Glomerular visceral epithelial cell (primary cell): Measurements from ENCODE around the gene ZNF101.
"Not testable (repeated sequence)": the region's sequence is repeated elsewhere in the genome, so short reads cannot be mapped to it uniquely, and the experiment has no call there.

ENCODE experiments used
- DNase-seq: peaks from one replicate; pipeline ENCODE4 v3.0.0-alpha.2; 2016; ENCODE audit errors: extremely low spot score

The ZNF101 gene

DNA sequence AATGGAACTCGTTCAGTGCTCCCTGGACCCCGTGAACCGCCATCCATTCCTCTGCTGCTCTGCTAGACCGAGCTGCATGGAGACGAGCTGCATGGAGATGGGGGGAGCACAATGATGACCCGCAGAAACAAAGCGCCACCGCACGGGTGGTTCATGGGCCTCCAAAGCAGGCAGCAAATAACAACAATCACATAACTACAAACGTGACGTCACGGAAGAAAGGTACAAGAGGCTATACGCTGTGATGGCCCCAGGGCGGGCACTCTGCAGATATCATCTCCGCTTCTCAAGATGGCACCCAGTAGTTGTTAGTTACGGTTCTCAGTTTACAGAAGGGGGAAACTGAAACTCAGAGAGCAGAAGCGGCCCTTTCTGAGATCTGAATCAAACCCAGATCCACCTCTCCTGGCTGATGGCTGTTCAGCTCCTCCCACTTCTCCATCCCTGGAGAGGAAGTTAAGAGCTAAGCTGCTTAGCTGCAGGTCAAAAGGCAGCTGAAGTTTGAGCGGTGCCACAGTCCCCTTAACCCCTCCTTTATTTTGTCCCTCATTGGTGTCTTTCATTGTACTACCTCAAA lies 6.9 kb upstream of the ZNF101 start:
- no peak for DNase-seq

DNA sequence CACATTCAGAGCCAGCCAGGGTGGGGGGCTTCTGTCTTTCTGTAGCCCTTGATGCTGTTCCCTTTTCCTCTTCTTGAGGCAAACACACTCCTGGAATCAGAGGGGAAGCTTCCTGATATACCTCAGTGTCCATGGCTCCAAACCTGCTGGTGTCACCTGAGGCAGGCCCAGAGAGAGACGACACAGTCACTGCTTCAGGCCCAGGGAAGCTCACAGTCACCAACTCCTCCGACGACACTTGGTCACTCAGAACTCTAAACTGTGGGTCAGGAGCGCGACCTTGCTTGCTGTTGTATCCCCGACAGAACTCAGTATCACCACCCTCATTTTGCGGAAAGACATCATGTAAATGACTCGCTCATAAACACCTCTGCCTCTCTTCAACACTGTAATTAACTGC lies 6.3 kb upstream of the ZNF101 start:
- DNase-seq: no peak

DNA sequence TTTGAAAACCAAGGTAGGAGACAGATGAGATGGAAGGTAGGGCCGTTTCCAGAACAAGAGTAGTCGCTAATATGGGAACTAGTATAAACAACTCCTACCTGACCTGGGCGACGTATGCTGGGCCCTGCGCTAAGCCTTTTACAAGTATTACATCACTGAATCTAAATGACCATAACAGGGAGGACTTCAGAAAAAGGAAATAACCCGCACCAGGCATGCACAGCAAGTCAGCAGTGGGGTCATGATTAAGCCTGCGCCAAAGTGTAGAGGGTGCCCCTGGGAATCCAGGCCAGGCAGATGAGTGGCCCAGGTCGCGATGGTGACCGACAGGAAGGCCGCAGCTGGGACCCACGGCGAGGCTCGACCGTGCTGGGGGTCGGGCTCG lies 5.8 kb upstream of the ZNF101 start:
- no peak for DNase-seq

DNA sequence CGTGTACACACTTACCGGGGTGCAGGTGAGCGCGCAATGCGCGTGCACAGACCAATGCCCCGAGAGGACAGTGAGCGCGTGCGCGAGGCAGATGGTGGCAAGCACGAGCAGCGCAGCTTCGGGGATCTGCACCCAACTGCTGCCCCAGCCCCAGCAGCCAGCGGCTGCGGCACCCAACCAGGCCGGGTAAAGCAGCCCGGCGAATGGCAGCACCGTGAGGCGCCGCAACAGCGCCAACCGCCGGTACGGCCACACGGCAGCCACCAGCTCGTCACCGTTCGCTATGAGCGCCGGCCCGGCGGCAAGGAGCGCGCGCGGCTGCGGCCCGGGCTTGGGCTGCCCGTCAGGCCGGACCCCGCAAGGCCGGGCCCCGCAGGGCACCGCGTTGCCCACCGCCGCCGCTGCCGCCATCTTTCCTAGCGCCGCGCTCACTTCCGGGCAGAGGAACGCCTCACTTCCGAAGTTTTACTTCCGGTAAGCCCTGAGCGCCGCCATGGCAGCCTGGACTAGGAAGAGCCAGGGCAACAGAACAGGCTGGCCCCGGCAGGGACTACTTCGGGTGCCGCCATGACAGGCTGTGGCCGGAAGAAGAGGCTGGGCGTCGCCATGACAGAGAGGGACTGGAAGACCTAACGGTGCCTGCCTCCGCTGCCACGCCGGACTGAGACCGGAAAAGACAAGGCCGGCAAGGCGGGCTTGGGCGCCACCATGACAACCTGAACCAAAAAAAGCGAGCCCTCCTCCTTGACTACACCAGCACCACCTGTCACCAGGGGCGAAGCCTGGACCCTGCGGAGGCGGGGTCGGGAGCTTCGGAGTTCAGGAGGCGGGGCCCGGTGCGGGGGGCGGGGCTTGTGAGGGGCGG lies 5.2 kb upstream of the ZNF101 start, which contains the start of gene ATP13A1:
Gene ATP13A1, minus strand, starts transcription at position 421 of the 865 bp plus-strand sequence. Its CDS starts 10 bp downstream, at position 411.
- peak; percentile 97 for DNase-seq

DNA sequence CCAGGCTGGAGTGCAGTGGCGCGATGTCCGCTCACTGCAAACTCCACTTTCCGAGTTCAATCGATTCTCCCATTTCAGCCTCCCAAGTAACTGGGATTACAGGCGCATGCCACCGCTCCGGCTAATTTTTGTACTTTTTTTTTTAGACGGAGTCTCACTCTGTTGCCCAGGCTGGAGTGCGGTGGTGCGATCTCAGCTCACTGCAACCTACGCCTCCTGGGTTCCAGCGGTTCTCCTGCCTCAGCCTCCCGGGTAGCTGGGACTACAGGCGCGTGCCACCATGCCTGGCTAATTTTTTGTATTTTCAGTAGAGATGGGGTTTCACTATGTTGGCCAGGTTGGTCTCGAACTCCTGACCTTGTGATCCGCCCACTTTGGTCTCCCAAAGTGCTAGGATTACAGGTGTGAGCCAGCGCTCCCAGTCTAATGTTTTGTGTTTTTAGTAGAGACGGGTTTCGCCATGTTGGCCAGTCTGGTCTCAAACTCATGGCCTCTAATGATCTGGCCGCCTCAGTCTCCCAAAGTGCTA lies 3.2 kb upstream of the ZNF101 start:
- DNase-seq: not testable (repeated sequence)

DNA sequence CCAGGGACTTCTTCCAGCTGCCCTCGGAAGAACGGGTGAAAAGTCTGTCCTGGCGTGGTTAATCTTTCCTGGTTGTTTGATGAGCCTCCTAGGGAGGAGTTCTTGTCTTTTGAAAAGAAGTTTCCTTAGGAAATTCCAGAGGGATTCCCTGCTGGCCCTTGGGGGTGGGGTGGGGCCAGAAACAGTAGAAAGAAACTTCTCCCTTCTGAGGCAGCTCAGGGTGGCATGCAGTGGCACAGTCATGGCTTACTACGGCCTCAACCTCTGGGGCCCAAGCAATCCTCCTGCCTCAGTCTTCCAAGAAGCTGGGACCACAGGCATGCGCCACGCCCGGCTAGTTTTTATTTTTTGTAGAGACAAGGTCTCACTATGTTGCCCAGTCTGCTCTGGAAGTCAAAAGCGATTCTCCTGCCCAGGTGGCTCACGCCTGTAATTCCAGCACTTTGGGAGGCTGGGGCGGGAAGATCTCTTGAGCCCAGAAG lies 1.5 kb downstream of the ZNF101 start:
- DNase-seq: no peak

DNA sequence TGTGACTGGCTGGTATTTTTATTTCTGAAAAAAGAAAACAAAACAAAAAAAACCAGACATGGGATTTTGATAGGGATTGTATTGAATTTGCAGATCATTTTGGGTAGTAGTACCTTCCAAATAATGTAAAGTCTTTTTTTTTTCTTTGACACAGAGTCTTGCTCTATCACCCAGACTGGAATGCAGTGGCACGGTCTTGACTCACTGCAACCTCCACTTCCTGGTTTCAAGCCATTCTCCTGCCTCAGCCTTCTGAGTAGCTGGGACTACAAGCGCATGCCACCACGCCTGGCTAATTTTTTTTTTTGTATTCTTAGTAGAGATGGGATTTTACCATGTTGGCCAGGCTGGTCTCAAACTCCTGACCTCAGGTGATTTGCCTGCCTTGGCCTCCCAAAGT lies 4.2 kb downstream of the ZNF101 start:
- no peak for DNase-seq

- no peak for DNase-seq
Observed at GRCh38 chr19:19674315-19674714, 5.7 kb downstream of the ZNF101 start.

DNA sequence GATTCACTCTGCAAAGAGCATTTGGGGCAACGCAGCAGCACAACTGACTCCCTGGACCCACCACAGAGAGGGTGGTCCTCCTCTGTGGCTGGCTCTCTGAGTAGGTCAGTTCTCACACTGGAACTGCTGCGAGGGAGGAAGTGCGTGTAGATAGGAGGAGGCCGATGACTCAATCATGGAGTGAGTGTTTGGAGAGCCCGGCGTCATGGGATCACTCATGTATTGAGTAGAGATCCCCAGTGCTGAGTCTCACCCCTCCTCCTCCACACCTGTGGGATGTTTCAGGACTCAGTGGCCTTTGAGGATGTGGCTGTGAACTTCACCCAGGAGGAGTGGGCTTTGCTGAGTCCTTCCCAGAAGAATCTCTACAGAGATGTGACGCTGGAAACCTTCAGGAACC lies 8.9 kb downstream of the ZNF101 start:
- DNase-seq: no peak

GRCh38 chr19:19679176-19680073 lies 10.8 kb downstream of the ZNF101 start:
- no peak for DNase-seq

DNA sequence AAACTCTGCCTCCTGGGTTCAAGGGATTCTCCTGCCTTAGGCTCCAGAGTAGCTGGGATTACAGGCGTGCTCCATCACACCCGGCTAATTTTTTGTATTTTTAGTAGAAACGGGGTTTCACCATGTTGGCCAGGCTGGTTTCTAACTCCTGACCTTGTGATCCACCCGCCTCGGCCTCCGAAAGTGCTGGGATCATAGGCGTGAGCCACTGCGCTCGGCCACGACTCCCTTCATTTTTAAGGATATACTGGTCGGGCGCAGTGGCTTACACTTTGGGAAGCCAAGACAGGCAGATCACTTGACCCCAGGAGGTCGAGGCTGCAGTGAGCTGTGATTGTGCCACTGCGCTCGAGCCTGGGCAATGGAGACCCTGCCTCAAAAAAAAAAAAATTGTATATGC lies 17.5 kb downstream of the ZNF101 start:
- DNase-seq: not testable (repeated sequence)

DNA sequence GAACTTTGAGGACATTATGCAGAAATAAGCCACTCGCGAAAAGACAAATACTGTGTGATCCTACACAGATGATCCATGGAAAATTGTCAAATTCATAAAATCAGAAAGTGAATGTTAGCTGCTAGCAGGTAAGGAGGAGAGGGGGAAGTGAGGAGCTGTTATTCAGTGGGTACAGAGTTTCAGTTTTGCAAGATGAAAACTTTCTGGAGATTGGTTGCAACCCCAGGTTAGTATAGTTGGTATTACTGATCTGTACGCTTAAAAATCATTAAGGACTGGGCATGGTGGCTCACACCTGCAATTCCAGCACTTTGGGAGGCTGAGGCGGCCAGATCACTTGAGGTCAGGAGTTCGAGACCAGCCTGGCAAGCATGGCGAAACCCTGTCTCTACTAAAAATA lies 17.9 kb downstream of the ZNF101 start:
- DNase-seq: no peak

DNA sequence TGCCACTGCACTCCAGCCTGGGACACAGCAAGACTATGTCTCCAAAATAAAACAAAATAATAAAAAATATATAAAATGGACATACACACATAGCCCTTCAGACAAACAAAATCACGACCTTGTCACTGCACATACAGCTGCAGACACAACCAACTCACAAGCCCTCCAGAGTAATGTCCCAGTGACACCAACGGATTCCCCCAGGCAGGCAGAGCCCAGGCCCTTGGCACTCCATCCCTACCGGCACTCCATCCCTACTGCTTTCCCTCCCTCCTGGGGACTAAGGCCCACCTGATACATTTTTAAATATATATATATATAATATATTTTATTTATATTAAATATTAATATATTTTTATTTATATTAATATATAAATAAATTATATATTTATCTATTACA lies 18.5 kb downstream of the ZNF101 start:
- DNase-seq: no peak

- not testable (repeated sequence) for DNase-seq
Observed at GRCh38 chr19:19689023-19689422, 20.4 kb downstream of the ZNF101 start.

DNA sequence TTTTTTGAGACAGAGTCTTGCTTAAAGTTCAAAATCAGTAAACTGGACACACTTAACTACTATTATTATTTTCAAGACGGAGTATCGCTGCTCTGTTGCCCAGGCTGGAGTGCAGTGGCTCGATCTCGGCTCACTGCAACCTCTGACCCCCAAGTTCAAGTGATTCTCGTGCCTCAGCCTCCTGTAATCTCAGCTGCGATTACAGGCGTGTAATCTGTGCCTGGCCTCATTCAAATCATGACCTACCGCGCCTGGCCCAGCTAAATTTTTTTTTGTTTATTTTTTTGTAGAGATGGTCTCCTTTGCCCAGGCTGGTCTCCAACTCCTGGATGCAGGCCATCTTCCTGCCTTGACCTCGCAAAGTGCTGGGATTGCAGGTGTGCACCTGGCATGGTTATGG lies 23.0 kb downstream of the ZNF101 start:
- no peak for DNase-seq

GRCh38 chr19:19696386-19696785 lies 27.7 kb downstream of the ZNF101 start:
- DNase-seq: no peak

GRCh38 chr19:19697589-19697988 lies 28.9 kb downstream of the ZNF101 start:
- DNase-seq: no peak

DNA sequence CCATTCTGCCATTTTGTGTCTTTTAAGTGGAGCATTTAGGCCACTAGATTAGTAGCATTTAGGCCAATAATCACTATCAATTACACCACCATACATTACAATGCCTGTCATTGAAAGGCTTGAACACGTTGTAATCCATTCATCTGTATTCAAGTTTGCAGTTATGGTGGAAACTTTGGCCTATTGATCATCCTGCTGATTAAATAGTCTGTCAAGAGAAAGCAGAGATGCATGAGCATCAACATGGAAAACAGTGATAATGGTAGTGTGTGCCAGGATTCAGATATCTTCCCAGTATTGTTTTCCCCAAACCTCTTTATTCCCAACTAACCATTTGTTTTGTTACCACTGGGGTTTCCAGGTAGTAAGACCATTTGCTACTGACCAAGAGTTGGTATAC lies 31.9 kb downstream of the ZNF101 start:
- not testable (repeated sequence) for DNase-seq

DNA sequence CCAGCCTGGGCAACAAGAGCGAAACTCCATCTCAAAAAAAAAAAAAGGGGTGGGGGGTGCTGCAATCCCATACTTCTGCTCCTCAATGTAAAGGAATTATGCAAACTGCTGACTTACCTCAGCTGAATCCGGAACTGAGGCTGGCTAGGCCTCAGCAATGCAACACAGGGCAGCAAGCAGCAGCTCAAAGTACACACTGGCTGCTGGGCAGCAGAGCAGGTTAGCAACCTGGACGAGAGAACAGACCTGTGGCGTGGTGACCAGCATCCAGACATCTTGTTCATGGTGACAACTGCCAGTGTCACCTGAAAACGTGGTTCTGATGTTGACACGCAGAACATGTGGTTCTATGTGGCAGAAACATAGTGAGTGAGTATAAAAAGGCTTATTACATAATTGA lies 36.2 kb downstream of the ZNF101 start:
- no peak for DNase-seq

- DNase-seq: no peak
Observed at GRCh38 chr19:19710506-19710905, 41.9 kb downstream of the ZNF101 start.

DNA sequence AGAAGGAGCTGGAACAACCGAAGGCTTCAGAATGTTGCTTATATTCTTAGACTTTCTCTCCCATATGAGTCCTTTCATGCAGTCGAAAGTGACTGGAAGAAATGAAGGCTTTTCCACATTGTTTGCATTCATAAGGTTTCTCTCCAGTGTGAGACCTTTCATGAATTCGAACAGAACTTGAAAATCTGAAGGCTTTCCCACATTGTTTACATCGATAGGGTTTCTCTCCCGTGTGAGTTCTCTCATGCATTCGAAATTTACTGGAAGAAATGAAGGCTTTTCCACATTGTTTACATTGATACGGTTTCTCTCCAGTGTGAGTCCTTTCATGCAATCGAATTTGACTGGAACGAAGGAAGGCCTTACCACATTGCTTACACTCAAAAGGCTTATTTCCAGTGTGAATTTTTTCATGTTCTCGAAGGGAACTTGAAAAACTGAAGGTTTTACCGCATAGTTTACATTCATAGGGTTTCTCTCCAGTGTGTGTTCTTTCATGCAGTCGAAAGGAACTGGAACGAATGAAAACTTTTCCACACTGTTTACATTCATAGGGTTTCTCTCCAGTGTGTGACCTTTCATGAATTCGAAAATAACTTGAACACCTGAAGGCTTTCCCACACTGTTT lies 42.8 kb downstream of the ZNF101 start:
- no peak for DNase-seq
